Measurements from ENCODE around the gene RBX1.

DNA sequence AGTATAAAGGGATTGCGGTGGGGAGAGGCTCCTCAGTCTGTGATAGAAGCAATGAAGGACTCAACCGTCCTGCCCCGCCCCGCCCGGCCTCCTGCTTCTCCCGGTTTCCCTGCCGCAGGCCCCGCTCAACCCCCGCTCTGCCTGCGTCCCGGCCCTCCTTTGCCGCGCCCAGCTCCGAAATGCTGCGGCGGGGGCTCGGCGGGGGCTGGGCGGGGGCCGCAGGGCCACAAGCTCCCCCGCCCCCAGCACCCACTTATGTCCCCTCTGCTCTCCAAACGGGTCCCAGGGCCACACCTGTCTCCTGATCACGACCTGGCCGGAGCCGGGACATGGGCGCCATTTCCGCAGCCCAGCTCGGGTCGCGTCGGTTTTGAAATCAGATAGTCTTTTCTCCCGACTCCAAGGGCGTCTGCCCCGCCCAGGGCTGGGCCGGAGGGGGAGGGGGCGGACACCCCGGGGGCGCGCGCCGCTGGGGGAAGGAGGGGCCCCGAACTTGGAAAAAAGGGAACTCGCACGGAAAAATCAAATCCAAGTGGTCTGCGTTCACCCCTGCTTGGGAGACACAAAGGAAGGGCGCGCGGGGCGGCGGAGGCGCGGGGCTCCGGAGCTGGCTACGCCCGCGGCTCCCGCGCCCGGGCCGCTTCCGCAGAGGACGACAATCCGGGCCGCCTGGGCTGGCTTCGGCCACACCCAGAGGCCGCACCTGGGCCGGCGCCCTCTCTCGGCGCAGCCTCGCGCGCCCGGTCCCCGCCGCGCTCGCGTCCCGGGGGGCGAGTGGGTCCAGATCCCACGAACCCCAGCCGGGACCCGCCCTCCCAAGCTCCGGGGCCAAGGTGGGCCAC, 70.7 kb downstream of the RBX1 start:
- TF ChIP-seq, protein P1, sequence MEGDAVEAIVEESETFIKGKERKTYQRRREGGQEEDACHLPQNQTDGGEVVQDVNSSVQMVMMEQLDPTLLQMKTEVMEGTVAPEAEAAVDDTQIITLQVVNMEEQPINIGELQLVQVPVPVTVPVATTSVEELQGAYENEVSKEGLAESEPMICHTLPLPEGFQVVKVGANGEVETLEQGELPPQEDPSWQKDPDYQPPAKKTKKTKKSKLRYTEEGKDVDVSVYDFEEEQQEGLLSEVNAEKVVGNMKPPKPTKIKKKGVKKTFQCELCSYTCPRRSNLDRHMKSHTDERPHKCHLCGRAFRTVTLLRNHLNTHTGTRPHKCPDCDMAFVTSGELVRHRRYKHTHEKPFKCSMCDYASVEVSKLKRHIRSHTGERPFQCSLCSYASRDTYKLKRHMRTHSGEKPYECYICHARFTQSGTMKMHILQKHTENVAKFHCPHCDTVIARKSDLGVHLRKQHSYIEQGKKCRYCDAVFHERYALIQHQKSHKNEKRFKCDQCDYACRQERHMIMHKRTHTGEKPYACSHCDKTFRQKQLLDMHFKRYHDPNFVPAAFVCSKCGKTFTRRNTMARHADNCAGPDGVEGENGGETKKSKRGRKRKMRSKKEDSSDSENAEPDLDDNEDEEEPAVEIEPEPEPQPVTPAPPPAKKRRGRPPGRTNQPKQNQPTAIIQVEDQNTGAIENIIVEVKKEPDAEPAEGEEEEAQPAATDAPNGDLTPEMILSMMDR (conservative IDR thresholded peaks at IDR 0.05; ENCODE audit: low read depth in 2 of 2), result no peak; a peak in 1 of 4 replicates
- TF ChIP-seq EZH2phosphoT487 (IDR thresholded peaks at IDR 0.05; ENCODE audit: unreplicated experiment), result no peak
- no peak for TF ChIP-seq EZH2 (IDR thresholded peaks at IDR 0.05; ENCODE audit: low read depth, unreplicated experiment)
- TF ChIP-seq JUNB (IDR thresholded peaks at IDR 0.05; ENCODE audit: unreplicated experiment), result no peak
- TF ChIP-seq, protein P2, sequence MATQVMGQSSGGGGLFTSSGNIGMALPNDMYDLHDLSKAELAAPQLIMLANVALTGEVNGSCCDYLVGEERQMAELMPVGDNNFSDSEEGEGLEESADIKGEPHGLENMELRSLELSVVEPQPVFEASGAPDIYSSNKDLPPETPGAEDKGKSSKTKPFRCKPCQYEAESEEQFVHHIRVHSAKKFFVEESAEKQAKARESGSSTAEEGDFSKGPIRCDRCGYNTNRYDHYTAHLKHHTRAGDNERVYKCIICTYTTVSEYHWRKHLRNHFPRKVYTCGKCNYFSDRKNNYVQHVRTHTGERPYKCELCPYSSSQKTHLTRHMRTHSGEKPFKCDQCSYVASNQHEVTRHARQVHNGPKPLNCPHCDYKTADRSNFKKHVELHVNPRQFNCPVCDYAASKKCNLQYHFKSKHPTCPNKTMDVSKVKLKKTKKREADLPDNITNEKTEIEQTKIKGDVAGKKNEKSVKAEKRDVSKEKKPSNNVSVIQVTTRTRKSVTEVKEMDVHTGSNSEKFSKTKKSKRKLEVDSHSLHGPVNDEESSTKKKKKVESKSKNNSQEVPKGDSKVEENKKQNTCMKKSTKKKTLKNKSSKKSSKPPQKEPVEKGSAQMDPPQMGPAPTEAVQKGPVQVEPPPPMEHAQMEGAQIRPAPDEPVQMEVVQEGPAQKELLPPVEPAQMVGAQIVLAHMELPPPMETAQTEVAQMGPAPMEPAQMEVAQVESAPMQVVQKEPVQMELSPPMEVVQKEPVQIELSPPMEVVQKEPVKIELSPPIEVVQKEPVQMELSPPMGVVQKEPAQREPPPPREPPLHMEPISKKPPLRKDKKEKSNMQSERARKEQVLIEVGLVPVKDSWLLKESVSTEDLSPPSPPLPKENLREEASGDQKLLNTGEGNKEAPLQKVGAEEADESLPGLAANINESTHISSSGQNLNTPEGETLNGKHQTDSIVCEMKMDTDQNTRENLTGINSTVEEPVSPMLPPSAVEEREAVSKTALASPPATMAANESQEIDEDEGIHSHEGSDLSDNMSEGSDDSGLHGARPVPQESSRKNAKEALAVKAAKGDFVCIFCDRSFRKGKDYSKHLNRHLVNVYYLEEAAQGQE (IDR thresholded peaks at IDR 0.05; ENCODE audit: unreplicated experiment), result no peak
- peak; percentile 65; the same call in 1 of the 2 replicates for TF ChIP-seq POLR2AphosphoS5 (IDR thresholded peaks at IDR 0.05; ENCODE audit: low read depth)
- no peak for TF ChIP-seq CREB1 (CRISPR knock-in tag; IDR thresholded peaks at IDR 0.05; ENCODE audit: low read depth)
- TF ChIP-seq, protein P3, sequence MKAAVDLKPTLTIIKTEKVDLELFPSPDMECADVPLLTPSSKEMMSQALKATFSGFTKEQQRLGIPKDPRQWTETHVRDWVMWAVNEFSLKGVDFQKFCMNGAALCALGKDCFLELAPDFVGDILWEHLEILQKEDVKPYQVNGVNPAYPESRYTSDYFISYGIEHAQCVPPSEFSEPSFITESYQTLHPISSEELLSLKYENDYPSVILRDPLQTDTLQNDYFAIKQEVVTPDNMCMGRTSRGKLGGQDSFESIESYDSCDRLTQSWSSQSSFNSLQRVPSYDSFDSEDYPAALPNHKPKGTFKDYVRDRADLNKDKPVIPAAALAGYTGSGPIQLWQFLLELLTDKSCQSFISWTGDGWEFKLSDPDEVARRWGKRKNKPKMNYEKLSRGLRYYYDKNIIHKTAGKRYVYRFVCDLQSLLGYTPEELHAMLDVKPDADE (IDR thresholded peaks at IDR 0.05), result no peak
- TF ChIP-seq NANOG (IDR thresholded peaks at IDR 0.05; ENCODE audit: borderline replicate concordance), result no peak
